ENCODE measurements around the gene CCR2. TPM values are rescaled to one million over a fixed set of nuclear protein-coding genes. Genes with fewer than 3 reads are reported as not detected.

CCR2 gene
- total RNA-seq, 1 donor from 2014 or later: not detected

DNA sequence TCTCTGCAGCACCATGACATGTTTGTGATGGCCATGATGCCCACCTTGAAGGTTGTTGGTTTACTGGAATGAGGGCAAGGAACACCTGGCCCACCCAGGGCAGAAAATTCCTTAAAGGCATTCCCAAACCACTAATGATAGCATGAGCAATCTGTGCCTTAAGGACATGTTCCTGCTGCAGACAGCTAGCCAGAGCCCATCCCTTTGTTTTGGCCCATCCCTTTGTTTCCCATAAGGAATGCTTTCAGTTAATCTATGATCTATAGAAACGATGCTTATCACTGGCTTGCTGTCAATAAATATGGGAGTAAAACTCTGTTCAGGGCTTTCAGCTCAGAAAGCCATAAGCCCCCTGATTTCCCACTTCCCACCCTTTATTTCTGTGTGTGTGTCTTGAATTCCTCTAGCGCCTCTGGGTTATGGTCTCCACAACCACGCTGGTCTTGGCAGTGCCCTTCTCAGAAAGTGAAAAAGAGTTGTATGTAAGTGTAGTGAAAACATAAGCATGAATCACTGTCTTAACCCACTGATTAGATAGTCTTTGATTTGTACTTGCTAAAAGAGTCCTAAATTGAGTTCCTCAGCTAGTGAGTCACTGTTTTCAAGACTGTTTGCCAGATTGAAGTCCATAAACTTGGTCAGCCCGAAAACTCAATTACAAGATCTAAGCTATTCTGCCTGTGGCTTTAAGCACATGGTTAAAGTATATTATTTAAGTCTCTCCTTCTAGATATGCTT, 19.0 kb upstream of the CCR2 start:
- TF ChIP-seq, protein P1, sequence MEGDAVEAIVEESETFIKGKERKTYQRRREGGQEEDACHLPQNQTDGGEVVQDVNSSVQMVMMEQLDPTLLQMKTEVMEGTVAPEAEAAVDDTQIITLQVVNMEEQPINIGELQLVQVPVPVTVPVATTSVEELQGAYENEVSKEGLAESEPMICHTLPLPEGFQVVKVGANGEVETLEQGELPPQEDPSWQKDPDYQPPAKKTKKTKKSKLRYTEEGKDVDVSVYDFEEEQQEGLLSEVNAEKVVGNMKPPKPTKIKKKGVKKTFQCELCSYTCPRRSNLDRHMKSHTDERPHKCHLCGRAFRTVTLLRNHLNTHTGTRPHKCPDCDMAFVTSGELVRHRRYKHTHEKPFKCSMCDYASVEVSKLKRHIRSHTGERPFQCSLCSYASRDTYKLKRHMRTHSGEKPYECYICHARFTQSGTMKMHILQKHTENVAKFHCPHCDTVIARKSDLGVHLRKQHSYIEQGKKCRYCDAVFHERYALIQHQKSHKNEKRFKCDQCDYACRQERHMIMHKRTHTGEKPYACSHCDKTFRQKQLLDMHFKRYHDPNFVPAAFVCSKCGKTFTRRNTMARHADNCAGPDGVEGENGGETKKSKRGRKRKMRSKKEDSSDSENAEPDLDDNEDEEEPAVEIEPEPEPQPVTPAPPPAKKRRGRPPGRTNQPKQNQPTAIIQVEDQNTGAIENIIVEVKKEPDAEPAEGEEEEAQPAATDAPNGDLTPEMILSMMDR (IDR thresholded peaks at IDR 0.05; ENCODE audit: unreplicated experiment): no peak
- DNase-seq (ENCODE audit: low spot score, unreplicated experiment): no peak
- Mint-ChIP-seq H3K36me3 (ENCODE audit: insufficient read depth) (no peaks in the 10 kb centered on the region), H3K4me3 (ENCODE audit: low read depth) (no peak overlapping the region), H3K4me1 (ENCODE audit: low read depth) (peaks cover 1% of the 10 kb centered on the region), H3K27me3 (peaks cover 7% of the 10 kb centered on the region), H3K9me3 (ENCODE audit: low read depth) (peaks cover 19% of the 10 kb centered on the region), H3K27ac (peak overlapping the region; percentile 31)

DNA sequence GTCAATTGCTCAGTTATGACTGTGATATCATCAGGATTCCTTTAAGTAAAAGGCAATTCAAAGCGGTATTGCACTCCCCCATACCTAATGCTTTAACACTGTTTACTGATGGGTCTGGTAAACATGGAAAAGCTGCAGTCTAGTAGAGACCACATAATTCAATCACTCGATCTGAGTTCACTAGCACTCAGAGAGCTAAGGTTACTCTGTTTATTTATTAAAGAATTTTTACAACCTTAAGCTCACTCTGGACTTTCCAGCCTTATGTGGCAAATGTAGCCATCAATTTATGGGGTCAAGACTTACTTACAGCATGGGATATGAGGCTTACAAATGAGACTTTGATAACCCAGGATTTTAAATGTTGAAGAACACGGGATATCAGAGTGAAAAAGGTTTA, 18.4 kb upstream of the CCR2 start:
- H3K36me3 Mint-ChIP-seq (ENCODE audit: insufficient read depth): no peaks in the 10 kb centered on the region
- no peak overlapping the region for H3K27ac Mint-ChIP-seq
- H3K27me3 Mint-ChIP-seq: peaks cover 7% of the 10 kb centered on the region
- no peak for DNase-seq (ENCODE audit: low spot score, unreplicated experiment)
- no peak overlapping the region for H3K4me3 Mint-ChIP-seq (ENCODE audit: low read depth)
- H3K9me3 Mint-ChIP-seq (ENCODE audit: low read depth): peaks cover 25% of the 10 kb centered on the region
- peaks cover 1% of the 10 kb centered on the region for H3K4me1 Mint-ChIP-seq (ENCODE audit: low read depth)
- TF ChIP-seq, protein P1 (IDR thresholded peaks at IDR 0.05; ENCODE audit: unreplicated experiment): no peak

DNA sequence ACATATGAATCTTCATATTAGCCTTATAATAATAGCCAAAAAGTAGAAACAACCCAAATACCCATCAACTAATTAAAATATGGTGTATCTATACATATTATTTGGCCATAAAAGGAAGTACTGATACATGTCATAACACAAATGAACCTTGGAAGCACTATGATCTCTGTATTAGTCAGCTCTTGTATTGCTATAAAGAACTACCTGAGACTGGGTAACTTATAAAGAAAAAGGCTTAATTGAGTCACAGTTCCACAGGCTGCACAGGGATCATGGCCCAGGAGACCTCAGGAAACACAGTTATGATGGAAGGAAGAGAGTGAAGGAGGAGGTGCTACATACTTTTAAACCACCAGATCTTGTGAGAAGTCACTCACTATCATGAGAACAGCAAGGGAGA, 16.0 kb upstream of the CCR2 start:
- no peaks in the 10 kb centered on the region for H3K4me1 Mint-ChIP-seq (ENCODE audit: low read depth)
- H3K27ac Mint-ChIP-seq: no peak overlapping the region
- TF ChIP-seq, protein P1 (IDR thresholded peaks at IDR 0.05; ENCODE audit: unreplicated experiment): no peak
- H3K36me3 Mint-ChIP-seq (ENCODE audit: insufficient read depth): no peaks in the 10 kb centered on the region
- no peak overlapping the region for H3K4me3 Mint-ChIP-seq (ENCODE audit: low read depth)
- DNase-seq (ENCODE audit: low spot score, unreplicated experiment): no peak
- no peaks in the 10 kb centered on the region for H3K27me3 Mint-ChIP-seq
- H3K9me3 Mint-ChIP-seq (ENCODE audit: low read depth): peaks cover 25% of the 10 kb centered on the region

DNA sequence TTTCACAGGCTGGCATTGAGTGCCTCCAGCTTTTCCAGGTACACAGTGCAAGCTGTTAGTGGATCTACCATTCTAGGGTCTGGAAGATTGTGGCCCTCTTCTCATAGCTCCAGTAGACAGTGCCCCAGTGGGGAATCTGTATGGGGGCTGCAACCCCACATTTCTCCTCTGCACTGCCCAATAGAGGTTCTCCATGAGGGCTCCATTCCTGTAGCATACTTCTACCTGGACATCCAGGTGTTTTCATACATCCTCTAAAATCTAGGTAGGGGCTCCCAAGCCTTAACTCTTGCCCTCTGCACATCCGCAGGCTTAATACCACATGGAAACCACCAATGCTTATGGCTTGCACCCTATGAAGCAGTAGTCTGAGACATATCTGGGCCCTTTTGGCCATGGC, 15.1 kb upstream of the CCR2 start:
- Mint-ChIP-seq H3K9me3 (ENCODE audit: low read depth) (peaks cover 25% of the 10 kb centered on the region), H3K27ac (no peak overlapping the region), H3K27me3 (no peaks in the 10 kb centered on the region), H3K4me3 (ENCODE audit: low read depth) (no peak overlapping the region), H3K4me1 (ENCODE audit: low read depth) (no peaks in the 10 kb centered on the region), H3K36me3 (ENCODE audit: insufficient read depth) (no peaks in the 10 kb centered on the region)
- DNase-seq (ENCODE audit: low spot score, unreplicated experiment): no peak
- TF ChIP-seq, protein P1 (IDR thresholded peaks at IDR 0.05; ENCODE audit: unreplicated experiment): no peak

DNA sequence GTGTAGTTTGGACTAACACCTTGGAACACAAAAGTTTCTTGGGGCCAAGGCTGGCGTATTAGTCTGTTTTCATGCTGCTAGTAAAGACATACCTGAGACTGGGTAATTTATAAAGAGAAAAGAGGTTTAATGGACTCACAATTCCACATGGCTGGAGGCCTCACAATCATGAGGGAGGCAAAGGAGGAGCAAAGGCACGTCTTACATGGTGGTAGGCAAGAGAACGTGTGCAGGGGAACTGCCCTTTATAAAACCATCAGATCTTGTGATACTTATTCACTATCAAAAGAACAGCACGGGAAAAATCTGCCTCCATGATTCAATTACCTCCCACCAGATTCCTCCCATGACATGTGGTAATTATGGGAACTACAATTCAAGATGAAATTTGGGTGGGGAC, 9.4 kb upstream of the CCR2 start:
- H3K4me1 Mint-ChIP-seq (ENCODE audit: low read depth): no peaks in the 10 kb centered on the region

More for the DNA sequence above, 9.4 kb upstream of the CCR2 start:
- H3K27me3 Mint-ChIP-seq: no peaks in the 10 kb centered on the region
- no peaks in the 10 kb centered on the region for H3K36me3 Mint-ChIP-seq (ENCODE audit: insufficient read depth)
- no peak overlapping the region for H3K27ac Mint-ChIP-seq
- TF ChIP-seq, protein P1 (IDR thresholded peaks at IDR 0.05; ENCODE audit: unreplicated experiment): no peak
- no peak for DNase-seq (ENCODE audit: low spot score, unreplicated experiment)
- no peak overlapping the region for H3K4me3 Mint-ChIP-seq (ENCODE audit: low read depth)
- H3K9me3 Mint-ChIP-seq (ENCODE audit: low read depth): peaks cover 16% of the 10 kb centered on the region

All from progenitor cell of endocrine pancreas (in vitro differentiated cells).